WTC11 (cell line): ENCODE results near the gene CDCP1. TPM values are rescaled to one million over a fixed set of nuclear protein-coding genes. Genes with fewer than 3 reads are reported as not detected.

Experiments used
- ATAC-seq: fragments of 200-7000 bp; cut with Tn5 transposase; 2 replicates; pipeline ENCODE4 v1.10.0; 2021; ENCODE audit warnings: mild to moderate bottlenecking, moderate library complexity
- CTCF ChIA-PET: fragments of 300-600 bp; sonication (Branson Sonifier 250); formaldehyde crosslinking; loops from one replicate; lab custom pipeline; 2021; ENCODE audit warnings: antibody characterized with exemption; lab: Charles Lee
- POLR2A ChIA-PET: fragments of 350-600 bp; sonication (Branson Sonifier 250); formaldehyde crosslinking; loops from one replicate; lab custom pipeline; 2021; ENCODE audit warnings: antibody characterized with exemption; lab: Charles Lee
- DNase-seq: peaks from one replicate; pipeline ENCODE4 v3.0.0; 2021; ENCODE audit warnings: low spot score
- H3K27ac Mint-ChIP-seq: 2 replicates; pipeline ENCODE4 v1.8.0; 2021; ENCODE audit warnings: mixed read lengths
- H3K27me3 Mint-ChIP-seq: 2 replicates; pipeline ENCODE4 v1.8.0; 2021; ENCODE audit warnings: low read depth, mild to moderate bottlenecking, moderate library complexity, mixed read lengths
- H3K36me3 Mint-ChIP-seq: 2 replicates; pipeline ENCODE4 v1.8.0; 2021; ENCODE audit warnings: mixed read lengths
- H3K4me1 Mint-ChIP-seq: 2 replicates; pipeline ENCODE4 v1.8.0; 2022; ENCODE audit warnings: mixed read lengths
- H3K4me3 Mint-ChIP-seq: 2 replicates; pipeline ENCODE4 v1.8.0; 2021; ENCODE audit warnings: mild to moderate bottlenecking, moderate library complexity, mixed read lengths
- H3K9me3 Mint-ChIP-seq: 2 replicates; pipeline ENCODE4 v1.8.0; 2021; ENCODE audit warnings: mixed read lengths
- CDX4 ChIP-seq: fragments of 250-450 bp; sonication (Bioruptor Pico); IDR thresholded peaks from 2 replicates; pipeline ENCODE4 v1.9.0; 2021; ENCODE audit warnings: moderate library complexity, mild to moderate bottlenecking, inconsistent platforms, borderline replicate concordance
- ELF4 ChIP-seq: sonication (generic); formaldehyde crosslinking; IDR thresholded peaks from 2 replicates; pipeline ENCODE4 v1.8.1; 2022; ENCODE audit warnings: low read depth, mild to moderate bottlenecking, moderate library complexity, missing genetic modification reagents
- EMX1 ChIP-seq: fragments of 250-450 bp; sonication (Bioruptor Pico); IDR thresholded peaks from 2 replicates; pipeline ENCODE4 v1.8.0; 2021; ENCODE audit warnings: mild to moderate bottlenecking
- ESRRA ChIP-seq: sonication (generic); formaldehyde crosslinking; IDR thresholded peaks from 2 replicates; pipeline ENCODE4 v1.8.1; 2022; ENCODE audit warnings: mild to moderate bottlenecking, missing genetic modification reagents, borderline replicate concordance
- JUN ChIP-seq: sonication (generic); formaldehyde crosslinking; IDR thresholded peaks from 2 replicates; pipeline ENCODE4 v1.8.0; 2023; ENCODE audit warnings: mild to moderate bottlenecking, missing genetic modification reagents
- MYBL2 ChIP-seq: sonication (generic); formaldehyde crosslinking; IDR thresholded peaks from 2 replicates; pipeline ENCODE4 v1.8.1; 2023; ENCODE audit warnings: mild to moderate bottlenecking, moderate library complexity, missing genetic modification reagents
- NFYB ChIP-seq: sonication (generic); formaldehyde crosslinking; conservative IDR thresholded peaks from 2 replicates; pipeline ENCODE4 v1.8.0; 2022; ENCODE audit warnings: low read depth, missing genetic modification reagents
- NR3C1 ChIP-seq: sonication (generic); formaldehyde crosslinking; conservative IDR thresholded peaks from 2 replicates; pipeline ENCODE4 v1.8.1; 2023; ENCODE audit warnings: low read depth, mild to moderate bottlenecking, missing genetic modification reagents
- PREB ChIP-seq: sonication (generic); formaldehyde crosslinking; IDR thresholded peaks from 2 replicates; pipeline ENCODE4 v1.8.1; 2022; ENCODE audit warnings: mild to moderate bottlenecking, missing genetic modification reagents, moderate library complexity, borderline replicate concordance
- ZNF138 ChIP-seq: sonication (generic); formaldehyde crosslinking; conservative IDR thresholded peaks from 2 replicates; pipeline ENCODE4 v1.8.1; 2022; ENCODE audit warnings: mild to moderate bottlenecking, moderate library complexity, missing genetic modification reagents
- ZNF263 ChIP-seq: sonication (generic); formaldehyde crosslinking; IDR thresholded peaks from 2 replicates; pipeline ENCODE4 v1.8.1; 2022; ENCODE audit warnings: low read depth, mild to moderate bottlenecking, moderate library complexity, missing genetic modification reagents
- ZNF396 ChIP-seq: fragments of 250-450 bp; sonication (Bioruptor Pico); IDR thresholded peaks from 2 replicates; pipeline ENCODE4 v1.8.0; 2021; ENCODE audit warnings: mild to moderate bottlenecking, moderate library complexity, borderline replicate concordance
- ZNF423 ChIP-seq: fragments of 250-450 bp; sonication (Bioruptor Pico); IDR thresholded peaks from 2 replicates; pipeline ENCODE4 v2.1.2; 2022; ENCODE audit warnings: mild to moderate bottlenecking, moderate library complexity
- total RNA-seq: library from RNA; stranded (reverse); gene quantifications from 3 replicates; pipeline ENCODE4 v1.2.3, GENCODE V29; 2021
- TF ChIP-seq, protein P1 (sequence below): sonication (generic); formaldehyde crosslinking; IDR thresholded peaks from 2 replicates; pipeline ENCODE4 v1.8.1; 2023; ENCODE audit warnings: mild to moderate bottlenecking, moderate library complexity, missing genetic modification reagents
- TF ChIP-seq, protein P2 (sequence below): sonication (generic); formaldehyde crosslinking; IDR thresholded peaks from 2 replicates; pipeline ENCODE4 v1.8.0; 2022; ENCODE audit warnings: mild to moderate bottlenecking, missing genetic modification reagents
- TF ChIP-seq, protein P3 (sequence below): sonication (generic); formaldehyde crosslinking; IDR thresholded peaks from 2 replicates; pipeline ENCODE4 v1.8.1; 2023; ENCODE audit warnings: mild to moderate bottlenecking, missing genetic modification reagents, moderate library complexity
- TF ChIP-seq, protein P4 (sequence below): sonication (generic); formaldehyde crosslinking; IDR thresholded peaks from 2 replicates; pipeline ENCODE4 v1.8.1; 2023; ENCODE audit warnings: mild to moderate bottlenecking, missing genetic modification reagents
- TF ChIP-seq, protein P5 (sequence below): sonication (generic); formaldehyde crosslinking; IDR thresholded peaks from 2 replicates; pipeline ENCODE4 v1.8.0; 2022; ENCODE audit warnings: mild to moderate bottlenecking, missing genetic modification reagents

Gene CDCP1
- total RNA-seq, 1 experiment from 2014 or later = 14.6 TPM

GRCh38 chr3:45095916-45096526 lies 50.2 kb downstream of the CDCP1 start:
- TF ChIP-seq, protein P1, sequence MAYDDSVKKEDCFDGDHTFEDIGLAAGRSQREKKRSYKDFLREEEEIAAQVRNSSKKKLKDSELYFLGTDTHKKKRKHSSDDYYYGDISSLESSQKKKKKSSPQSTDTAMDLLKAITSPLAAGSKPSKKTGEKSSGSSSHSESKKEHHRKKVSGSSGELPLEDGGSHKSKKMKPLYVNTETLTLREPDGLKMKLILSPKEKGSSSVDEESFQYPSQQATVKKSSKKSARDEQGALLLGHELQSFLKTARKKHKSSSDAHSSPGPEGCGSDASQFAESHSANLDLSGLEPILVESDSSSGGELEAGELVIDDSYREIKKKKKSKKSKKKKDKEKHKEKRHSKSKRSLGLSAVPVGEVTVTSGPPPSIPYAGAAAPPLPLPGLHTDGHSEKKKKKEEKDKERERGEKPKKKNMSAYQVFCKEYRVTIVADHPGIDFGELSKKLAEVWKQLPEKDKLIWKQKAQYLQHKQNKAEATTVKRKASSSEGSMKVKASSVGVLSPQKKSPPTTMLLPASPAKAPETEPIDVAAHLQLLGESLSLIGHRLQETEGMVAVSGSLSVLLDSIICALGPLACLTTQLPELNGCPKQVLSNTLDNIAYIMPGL (CRISPR knock-in tag) = no peak
- TF ChIP-seq, protein P2, sequence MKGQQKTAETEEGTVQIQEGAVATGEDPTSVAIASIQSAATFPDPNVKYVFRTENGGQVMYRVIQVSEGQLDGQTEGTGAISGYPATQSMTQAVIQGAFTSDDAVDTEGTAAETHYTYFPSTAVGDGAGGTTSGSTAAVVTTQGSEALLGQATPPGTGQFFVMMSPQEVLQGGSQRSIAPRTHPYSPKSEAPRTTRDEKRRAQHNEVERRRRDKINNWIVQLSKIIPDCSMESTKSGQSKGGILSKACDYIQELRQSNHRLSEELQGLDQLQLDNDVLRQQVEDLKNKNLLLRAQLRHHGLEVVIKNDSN (CRISPR knock-in tag) = no peak
- TF ChIP-seq NFYB (CRISPR knock-in tag) = no peak
- TF ChIP-seq NR3C1 = no peak
- TF ChIP-seq ZNF423 (CRISPR knock-in tag) = no peak
- TF ChIP-seq, protein P3, sequence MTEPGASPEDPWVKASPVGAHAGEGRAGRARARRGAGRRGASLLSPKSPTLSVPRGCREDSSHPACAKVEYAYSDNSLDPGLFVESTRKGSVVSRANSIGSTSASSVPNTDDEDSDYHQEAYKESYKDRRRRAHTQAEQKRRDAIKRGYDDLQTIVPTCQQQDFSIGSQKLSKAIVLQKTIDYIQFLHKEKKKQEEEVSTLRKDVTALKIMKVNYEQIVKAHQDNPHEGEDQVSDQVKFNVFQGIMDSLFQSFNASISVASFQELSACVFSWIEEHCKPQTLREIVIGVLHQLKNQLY (CRISPR knock-in tag) = no peak
- no peak for TF ChIP-seq PREB (CRISPR knock-in tag)
- TF ChIP-seq ESRRA (CRISPR knock-in tag) = no peak
- TF ChIP-seq, protein P4, sequence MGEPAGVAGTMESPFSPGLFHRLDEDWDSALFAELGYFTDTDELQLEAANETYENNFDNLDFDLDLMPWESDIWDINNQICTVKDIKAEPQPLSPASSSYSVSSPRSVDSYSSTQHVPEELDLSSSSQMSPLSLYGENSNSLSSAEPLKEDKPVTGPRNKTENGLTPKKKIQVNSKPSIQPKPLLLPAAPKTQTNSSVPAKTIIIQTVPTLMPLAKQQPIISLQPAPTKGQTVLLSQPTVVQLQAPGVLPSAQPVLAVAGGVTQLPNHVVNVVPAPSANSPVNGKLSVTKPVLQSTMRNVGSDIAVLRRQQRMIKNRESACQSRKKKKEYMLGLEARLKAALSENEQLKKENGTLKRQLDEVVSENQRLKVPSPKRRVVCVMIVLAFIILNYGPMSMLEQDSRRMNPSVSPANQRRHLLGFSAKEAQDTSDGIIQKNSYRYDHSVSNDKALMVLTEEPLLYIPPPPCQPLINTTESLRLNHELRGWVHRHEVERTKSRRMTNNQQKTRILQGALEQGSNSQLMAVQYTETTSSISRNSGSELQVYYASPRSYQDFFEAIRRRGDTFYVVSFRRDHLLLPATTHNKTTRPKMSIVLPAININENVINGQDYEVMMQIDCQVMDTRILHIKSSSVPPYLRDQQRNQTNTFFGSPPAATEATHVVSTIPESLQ (CRISPR knock-in tag) = no peak
- no peak for TF ChIP-seq ZNF138
- no peak for TF ChIP-seq MYBL2 (CRISPR knock-in tag)
- TF ChIP-seq JUN (CRISPR knock-in tag) = no peak
- TF ChIP-seq ZNF396 (CRISPR knock-in tag) = no peak
- TF ChIP-seq, protein P5, sequence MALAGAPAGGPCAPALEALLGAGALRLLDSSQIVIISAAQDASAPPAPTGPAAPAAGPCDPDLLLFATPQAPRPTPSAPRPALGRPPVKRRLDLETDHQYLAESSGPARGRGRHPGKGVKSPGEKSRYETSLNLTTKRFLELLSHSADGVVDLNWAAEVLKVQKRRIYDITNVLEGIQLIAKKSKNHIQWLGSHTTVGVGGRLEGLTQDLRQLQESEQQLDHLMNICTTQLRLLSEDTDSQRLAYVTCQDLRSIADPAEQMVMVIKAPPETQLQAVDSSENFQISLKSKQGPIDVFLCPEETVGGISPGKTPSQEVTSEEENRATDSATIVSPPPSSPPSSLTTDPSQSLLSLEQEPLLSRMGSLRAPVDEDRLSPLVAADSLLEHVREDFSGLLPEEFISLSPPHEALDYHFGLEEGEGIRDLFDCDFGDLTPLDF (CRISPR knock-in tag) = no peak
- TF ChIP-seq, all 79 proteins: peak for 0
- Mint-ChIP-seq H3K4me1 (no peaks in the 10 kb centered on the region), H3K27ac (no peak overlapping the region), H3K36me3 (peaks cover 25% of the 10 kb centered on the region), H3K4me3 (no peak overlapping the region), H3K9me3 (no peaks in the 10 kb centered on the region), H3K27me3 (no peaks in the 10 kb centered on the region)
- ATAC-seq (no peak), DNase-seq (no peak)
- POLR2A ChIA-PET = no interaction called here
- CTCF ChIA-PET = interaction anchor here (0.6 kb wide), 1 partner anchor 178 kb away, joined by 3 read pairs; no protein-coding TSS in a partner anchor

- no peak for TF ChIP-seq CDX4 (CRISPR knock-in tag)
- TF ChIP-seq EMX1 (CRISPR knock-in tag) = no peak
- no peak for TF ChIP-seq PREB (CRISPR knock-in tag)
- TF ChIP-seq, protein P4 (CRISPR knock-in tag) = no peak
- TF ChIP-seq ZNF263 (CRISPR knock-in tag) = no peak
- no peak for TF ChIP-seq ELF4 (CRISPR knock-in tag)
- no peaks in the 10 kb centered on the region for H3K27me3 Mint-ChIP-seq
- H3K9me3 Mint-ChIP-seq = 0 out of 2 replicates have a peak, but pooled peaks cover 3% of the 10 kb centered on the region
- no peaks in the 10 kb centered on the region for H3K4me1 Mint-ChIP-seq
- ChIA-PET CTCF (no interaction called here), POLR2A (no interaction called here)
- H3K4me3 Mint-ChIP-seq = no peak overlapping the region
- peaks cover 46% of the 10 kb centered on the region for H3K36me3 Mint-ChIP-seq
- no peak overlapping the region for H3K27ac Mint-ChIP-seq
- no peak for DNase-seq
- ATAC-seq = no peak
Observed at GRCh38 chr3:45093176-45093575, 53.0 kb downstream of the CDCP1 start.
